ENCODE data around the gene LRRC51. TPM values are rescaled to one million over a fixed set of nuclear protein-coding genes. Genes with fewer than 3 reads are reported as not detected.

LRRC51 gene
- 5.0 and 5.4 TPM in 2 replicates for total RNA-seq
- 6.9 and 8.9 TPM in 2 replicates for polyA plus RNA-seq
- polyA plus RNA-seq (2012) = 9.0 and 9.9 TPM in 2 replicates
- polyA minus RNA-seq (ENCODE audit: low replicate concordance) = 6.2 and 10.5 TPM in 2 replicates

- peak; percentile 100 for DNase-seq (ENCODE audit: low read depth in 2 of 2)
- Histone ChIP-seq H3K27me3 (ENCODE audit: control insufficient read depth, insufficient read depth, low read length) (no peaks in the 10 kb centered on the region), H3K36me3 (ENCODE audit: control insufficient read depth, insufficient read depth, low read length) (no peaks in the 10 kb centered on the region), H3K9ac (ENCODE audit: insufficient read depth, low read length) (peak within 1 kb of the TSS; percentile 72), H2AFZ (ENCODE audit: low read length) (peak within 1 kb of the TSS; percentile 96), H4K20me1 (ENCODE audit: control insufficient read depth, extremely low read depth, insufficient read depth, low read length) (no peaks in the 10 kb centered on the region), H3K27ac (ENCODE audit: insufficient read depth, low read length) (peak within 1 kb of the TSS; percentile 96), H3K4me1 (ENCODE audit: control insufficient read depth, extremely low read depth, insufficient read depth, low read length) (peaks cover 2% of the 10 kb centered on the region), H3K4me3 (replicated peaks in 1 of 4; ENCODE audit: control extremely low read depth in 1 of 4, insufficient read depth in 1 of 4, low read depth in 3 of 4, low read length in 4 of 4) (peak within 1 kb of the TSS; percentile 77 to 92 (median 84)), H3K4me2 (ENCODE audit: extremely low read depth, insufficient read depth, low read length) (peak within 1 kb of the TSS; percentile 99), H3K9me3 (ENCODE audit: control insufficient read depth, insufficient read depth, low read depth, low read length) (no peaks in the 10 kb centered on the region), H3K79me2 (ENCODE audit: control insufficient read depth, insufficient read depth, low read length) (peaks cover 42% of the 10 kb centered on the region)
- TF ChIP-seq EZH2 (IDR thresholded peaks at IDR 0.05; ENCODE audit: low read length, missing control alignments) (no peak), CTCF (conservative IDR thresholded peaks at IDR 0.05 in 1 of 2, IDR thresholded peaks at IDR 0.05 in 1 of 2; ENCODE audit: low read depth in 1 of 2, low read length in 2 of 2) (no peak)
Observed at GRCh38 chr11:72080326-72081183, at the start of gene LRRC51, which contains the start of gene NUMA1. Gene LRRC51 (plus strand): TSS chr11:72080850. CDS start chr11:72089084, 8,234 bp downstream. Gene NUMA1 (minus strand): TSS chr11:72080542. CDS start chr11:72035943, 44,599 bp downstream.

GRCh38 chr11:72036687-72037086, 44.0 kb upstream of the LRRC51 start:
- Histone ChIP-seq H3K4me3 (replicated peaks in 1 of 4; ENCODE audit: control extremely low read depth in 1 of 4, insufficient read depth in 1 of 4, low read depth in 3 of 4, low read length in 4 of 4) (no peak overlapping the region), H3K27ac (ENCODE audit: insufficient read depth, low read length) (no peak overlapping the region), H2AFZ (ENCODE audit: low read length) (no peak overlapping the region), H4K20me1 (ENCODE audit: control insufficient read depth, extremely low read depth, insufficient read depth, low read length) (no peaks in the 10 kb centered on the region), H3K9me3 (ENCODE audit: control insufficient read depth, insufficient read depth, low read depth, low read length) (no peaks in the 10 kb centered on the region), H3K4me2 (ENCODE audit: extremely low read depth, insufficient read depth, low read length) (no peak overlapping the region), H3K36me3 (ENCODE audit: control insufficient read depth, insufficient read depth, low read length) (no peaks in the 10 kb centered on the region), H3K4me1 (ENCODE audit: control insufficient read depth, extremely low read depth, insufficient read depth, low read length) (peaks cover 8% of the 10 kb centered on the region), H3K79me2 (ENCODE audit: control insufficient read depth, insufficient read depth, low read length) (peaks cover 71% of the 10 kb centered on the region), H3K9ac (ENCODE audit: insufficient read depth, low read length) (no peak overlapping the region), H3K27me3 (ENCODE audit: control insufficient read depth, insufficient read depth, low read length) (no peaks in the 10 kb centered on the region)
- no peak for DNase-seq (ENCODE audit: low read depth in 2 of 2)
- TF ChIP-seq EZH2 (IDR thresholded peaks at IDR 0.05; ENCODE audit: low read length, missing control alignments) (no peak), CTCF (conservative IDR thresholded peaks at IDR 0.05 in 1 of 2, IDR thresholded peaks at IDR 0.05 in 1 of 2; ENCODE audit: low read depth in 1 of 2, low read length in 2 of 2) (no peak)

GRCh38 chr11:72037554-72038311, 42.9 kb upstream of the LRRC51 start:
- peaks cover 74% of the 10 kb centered on the region for H3K79me2 ChIP-seq (ENCODE audit: control insufficient read depth, insufficient read depth, low read length)
- peak overlapping the region; percentile 97 for H3K4me2 ChIP-seq (ENCODE audit: extremely low read depth, insufficient read depth, low read length)
- H3K27me3 ChIP-seq (ENCODE audit: control insufficient read depth, insufficient read depth, low read length) = no peaks in the 10 kb centered on the region
- H3K9me3 ChIP-seq (ENCODE audit: control insufficient read depth, insufficient read depth, low read depth, low read length) = no peaks in the 10 kb centered on the region
- DNase-seq (ENCODE audit: low read depth in 2 of 2) = peak in 1 of 2 donors; percentile 18
- no peak overlapping the region for H3K9ac ChIP-seq (ENCODE audit: insufficient read depth, low read length)
- no peaks in the 10 kb centered on the region for H4K20me1 ChIP-seq (ENCODE audit: control insufficient read depth, extremely low read depth, insufficient read depth, low read length)
- no peaks in the 10 kb centered on the region for H3K36me3 ChIP-seq (ENCODE audit: control insufficient read depth, insufficient read depth, low read length)
- no peak overlapping the region for H2AFZ ChIP-seq (ENCODE audit: low read length)
- no peak for TF ChIP-seq EZH2 (IDR thresholded peaks at IDR 0.05; ENCODE audit: low read length, missing control alignments)
- no peak for TF ChIP-seq CTCF (conservative IDR thresholded peaks at IDR 0.05 in 1 of 2, IDR thresholded peaks at IDR 0.05 in 1 of 2; ENCODE audit: low read depth in 1 of 2, low read length in 2 of 2)
- H3K27ac ChIP-seq (ENCODE audit: insufficient read depth, low read length) = peak overlapping the region; percentile 92
- H3K4me3 ChIP-seq (replicated peaks in 1 of 4; ENCODE audit: control extremely low read depth in 1 of 4, insufficient read depth in 1 of 4, low read depth in 3 of 4, low read length in 4 of 4) = peak overlapping the region; percentile 47 to 96 (median 76)
- peaks cover 18% of the 10 kb centered on the region for H3K4me1 ChIP-seq (ENCODE audit: control insufficient read depth, extremely low read depth, insufficient read depth, low read length)
